ENCODE measurements around the gene SEC23B.
A peak's percentile ranks its signal among the peaks of the same experiment; 100 is the strongest.

The SEC23B gene

GRCh38 chr20:18507218-18508191 is at the start of gene SEC23B:
Gene SEC23B (plus strand): TSS chr20:18507940. CDS start chr20:18510836, 2,896 bp downstream.
- H3K36me3 ChIP-seq (ENCODE audit: control insufficient read depth, insufficient read depth, low read length) = peaks cover 9% of the 10 kb centered on the region
- H3K4me1 ChIP-seq (ENCODE audit: control insufficient read depth, insufficient read depth, low read length) = no peaks in the 10 kb centered on the region
- peak within 1 kb of the TSS; percentile 89 for H3K4me3 ChIP-seq (ENCODE audit: low read depth, low read length)

GRCh38 chr20:18465536-18466200 is 42.1 kb upstream of the SEC23B start:
- Histone ChIP-seq H3K9ac (ENCODE audit: low read depth, low read length) (no peak overlapping the region), H3K36me3 (ENCODE audit: control insufficient read depth, insufficient read depth, low read length) (no peaks in the 10 kb centered on the region), H3K4me1 (ENCODE audit: control insufficient read depth, insufficient read depth, low read length) (peaks cover 3% of the 10 kb centered on the region), H3K9me3 (ENCODE audit: control insufficient read depth, insufficient read depth, low read length) (no peaks in the 10 kb centered on the region), H3K27me3 (ENCODE audit: control insufficient read depth, insufficient read depth, low read length) (no peaks in the 10 kb centered on the region), H3K4me3 (ENCODE audit: low read depth, low read length) (peak overlapping the region; percentile 98)

More at GRCh38 chr20:18507218-18508191, at the start of gene SEC23B:
- H3K27me3 ChIP-seq (ENCODE audit: control insufficient read depth, insufficient read depth, low read length) = no peaks in the 10 kb centered on the region
- H3K9me3 ChIP-seq (ENCODE audit: control insufficient read depth, insufficient read depth, low read length) = no peaks in the 10 kb centered on the region
- peak within 1 kb of the TSS; percentile 74 for H3K9ac ChIP-seq (ENCODE audit: low read depth, low read length)

GRCh38 chr20:18466574-18466893 is 41.2 kb upstream of the SEC23B start:
- Histone ChIP-seq H3K4me1 (ENCODE audit: control insufficient read depth, insufficient read depth, low read length) (peaks cover 3% of the 10 kb centered on the region), H3K36me3 (ENCODE audit: control insufficient read depth, insufficient read depth, low read length) (no peaks in the 10 kb centered on the region), H3K9ac (ENCODE audit: low read depth, low read length) (no peak overlapping the region), H3K4me3 (ENCODE audit: low read depth, low read length) (peak overlapping the region; percentile 98), H3K9me3 (ENCODE audit: control insufficient read depth, insufficient read depth, low read length) (no peaks in the 10 kb centered on the region), H3K27me3 (ENCODE audit: control insufficient read depth, insufficient read depth, low read length) (no peaks in the 10 kb centered on the region)

GRCh38 chr20:18466894-18467730 is 40.6 kb upstream of the SEC23B start, which contains the start of the genes DZANK1 and POLR3F:
Gene DZANK1 (minus strand): TSS chr20:18467030. CDS start chr20:18465358, 1,672 bp downstream.
Gene POLR3F (plus strand): TSS chr20:18467390. CDS start chr20:18467507, 117 bp downstream.
- H3K4me3 ChIP-seq (ENCODE audit: low read depth, low read length) = peak within 1 kb of the TSS; percentile 98
- no peaks in the 10 kb centered on the region for H3K9me3 ChIP-seq (ENCODE audit: control insufficient read depth, insufficient read depth, low read length)
- H3K27me3 ChIP-seq (ENCODE audit: control insufficient read depth, insufficient read depth, low read length) = no peaks in the 10 kb centered on the region
- H3K36me3 ChIP-seq (ENCODE audit: control insufficient read depth, insufficient read depth, low read length) = no peaks in the 10 kb centered on the region
- H3K9ac ChIP-seq (ENCODE audit: low read depth, low read length) = peak within 1 kb of the TSS; percentile 92
- peaks cover 3% of the 10 kb centered on the region for H3K4me1 ChIP-seq (ENCODE audit: control insufficient read depth, insufficient read depth, low read length)

GRCh38 chr20:18477218-18477617 is 30.5 kb upstream of the SEC23B start:
- no peaks in the 10 kb centered on the region for H3K4me1 ChIP-seq (ENCODE audit: control insufficient read depth, insufficient read depth, low read length)
- no peaks in the 10 kb centered on the region for H3K27me3 ChIP-seq (ENCODE audit: control insufficient read depth, insufficient read depth, low read length)
- H3K4me3 ChIP-seq (ENCODE audit: low read depth, low read length) = no peak overlapping the region
- no peaks in the 10 kb centered on the region for H3K9me3 ChIP-seq (ENCODE audit: control insufficient read depth, insufficient read depth, low read length)
- H3K9ac ChIP-seq (ENCODE audit: low read depth, low read length) = no peak overlapping the region
- H3K36me3 ChIP-seq (ENCODE audit: control insufficient read depth, insufficient read depth, low read length) = peaks cover 8% of the 10 kb centered on the region

GRCh38 chr20:18477821-18478220 is 29.9 kb upstream of the SEC23B start:
- Histone ChIP-seq H3K27me3 (ENCODE audit: control insufficient read depth, insufficient read depth, low read length) (no peaks in the 10 kb centered on the region), H3K4me1 (ENCODE audit: control insufficient read depth, insufficient read depth, low read length) (no peaks in the 10 kb centered on the region)

GRCh38 chr20:18481596-18481995 is 26.1 kb upstream of the SEC23B start:
- peaks cover 7% of the 10 kb centered on the region for H3K36me3 ChIP-seq (ENCODE audit: control insufficient read depth, insufficient read depth, low read length)
- no peak overlapping the region for H3K4me3 ChIP-seq (ENCODE audit: low read depth, low read length)
- H3K4me1 ChIP-seq (ENCODE audit: control insufficient read depth, insufficient read depth, low read length) = no peaks in the 10 kb centered on the region
- no peaks in the 10 kb centered on the region for H3K27me3 ChIP-seq (ENCODE audit: control insufficient read depth, insufficient read depth, low read length)
- H3K9me3 ChIP-seq (ENCODE audit: control insufficient read depth, insufficient read depth, low read length) = no peaks in the 10 kb centered on the region
- no peak overlapping the region for H3K9ac ChIP-seq (ENCODE audit: low read depth, low read length)

More at GRCh38 chr20:18477821-18478220, 29.9 kb upstream of the SEC23B start:
- H3K36me3 ChIP-seq (ENCODE audit: control insufficient read depth, insufficient read depth, low read length) = peaks cover 11% of the 10 kb centered on the region
- H3K9me3 ChIP-seq (ENCODE audit: control insufficient read depth, insufficient read depth, low read length) = no peaks in the 10 kb centered on the region
- H3K4me3 ChIP-seq (ENCODE audit: low read depth, low read length) = no peak overlapping the region
- no peak overlapping the region for H3K9ac ChIP-seq (ENCODE audit: low read depth, low read length)

- no peaks in the 10 kb centered on the region for H3K36me3 ChIP-seq (ENCODE audit: control insufficient read depth, insufficient read depth, low read length)
Measured at GRCh38 chr20:18488301-18488700, 19.4 kb upstream of the SEC23B start.

GRCh38 chr20:18496042-18496441 is 11.7 kb upstream of the SEC23B start:
- Histone ChIP-seq H3K9ac (ENCODE audit: low read depth, low read length) (no peak overlapping the region), H3K4me3 (ENCODE audit: low read depth, low read length) (peak overlapping the region; percentile 99), H3K36me3 (ENCODE audit: control insufficient read depth, insufficient read depth, low read length) (no peaks in the 10 kb centered on the region), H3K9me3 (ENCODE audit: control insufficient read depth, insufficient read depth, low read length) (no peaks in the 10 kb centered on the region), H3K27me3 (ENCODE audit: control insufficient read depth, insufficient read depth, low read length) (no peaks in the 10 kb centered on the region), H3K4me1 (ENCODE audit: control insufficient read depth, insufficient read depth, low read length) (no peaks in the 10 kb centered on the region)

More at GRCh38 chr20:18488301-18488700, 19.4 kb upstream of the SEC23B start:
- no peak overlapping the region for H3K4me3 ChIP-seq (ENCODE audit: low read depth, low read length)
- no peaks in the 10 kb centered on the region for H3K9me3 ChIP-seq (ENCODE audit: control insufficient read depth, insufficient read depth, low read length)
- H3K4me1 ChIP-seq (ENCODE audit: control insufficient read depth, insufficient read depth, low read length) = no peaks in the 10 kb centered on the region
- no peaks in the 10 kb centered on the region for H3K27me3 ChIP-seq (ENCODE audit: control insufficient read depth, insufficient read depth, low read length)
- H3K9ac ChIP-seq (ENCODE audit: low read depth, low read length) = no peak overlapping the region

- H3K9ac ChIP-seq (ENCODE audit: low read depth, low read length) = peak within 1 kb of the TSS; percentile 95
- H3K27me3 ChIP-seq (ENCODE audit: control insufficient read depth, insufficient read depth, low read length) = no peaks in the 10 kb centered on the region
- no peaks in the 10 kb centered on the region for H3K9me3 ChIP-seq (ENCODE audit: control insufficient read depth, insufficient read depth, low read length)
- H3K4me3 ChIP-seq (ENCODE audit: low read depth, low read length) = peak within 1 kb of the TSS; percentile 99
- no peaks in the 10 kb centered on the region for H3K4me1 ChIP-seq (ENCODE audit: control insufficient read depth, insufficient read depth, low read length)
- no peaks in the 10 kb centered on the region for H3K36me3 ChIP-seq (ENCODE audit: control insufficient read depth, insufficient read depth, low read length)
Measured at GRCh38 chr20:18496740-18497592, 10.8 kb upstream of the SEC23B start, which contains the start of gene RBBP9. Gene RBBP9 (minus strand): TSS chr20:18497225. CDS start chr20:18497167, 58 bp downstream.

All from iPS-15b (cell line).